ENCODE results near the gene FLNB. TPM values are rescaled to one million over a fixed set of nuclear protein-coding genes. Genes with fewer than 3 reads are reported as not detected.

Gene FLNB
- total and polyA plus RNA-seq, 2 of the 8 experiments (the other 6 are each of a cell fraction or from before 2014, with no cell fraction given): 72.3 to 118 TPM

DNA sequence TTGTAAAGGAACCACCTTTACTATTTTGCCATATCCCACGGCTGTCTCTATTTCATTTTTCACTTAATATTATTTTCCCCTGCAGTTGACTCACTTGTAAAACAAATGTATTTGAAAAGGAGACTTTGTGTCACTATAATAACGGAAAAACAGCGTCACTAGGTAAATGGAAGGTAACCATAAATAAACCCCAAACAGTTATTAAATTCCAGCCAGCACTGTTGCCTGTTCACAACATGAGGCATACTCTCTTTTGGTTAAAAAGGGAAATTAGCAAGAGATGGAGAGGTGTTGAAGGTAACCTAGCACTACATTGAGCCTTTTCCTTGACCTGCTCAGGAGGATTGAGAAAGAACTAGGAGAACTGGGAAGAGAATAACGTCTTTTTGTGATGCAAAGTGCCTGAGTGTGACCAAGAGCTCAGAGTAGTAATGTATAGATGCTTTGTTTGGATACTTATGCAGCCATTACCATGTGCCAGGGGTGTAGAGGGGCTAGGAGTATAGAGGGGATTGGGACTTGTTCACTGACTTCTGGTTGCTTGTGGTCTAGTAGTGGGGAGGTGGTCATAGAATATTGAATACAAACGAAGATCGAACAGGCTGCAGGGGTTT is 19.6 kb downstream of the FLNB start:
- TF ChIP-seq, protein P1, sequence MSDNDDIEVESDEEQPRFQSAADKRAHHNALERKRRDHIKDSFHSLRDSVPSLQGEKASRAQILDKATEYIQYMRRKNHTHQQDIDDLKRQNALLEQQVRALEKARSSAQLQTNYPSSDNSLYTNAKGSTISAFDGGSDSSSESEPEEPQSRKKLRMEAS (IDR thresholded peaks at IDR 0.05): peak; percentile 27; the same call in 1 of the 2 replicates
- peak; percentile 27 for TF ChIP-seq ASH2L (IDR thresholded peaks at IDR 0.05; ENCODE audit: low read length)
- no peak for TF ChIP-seq JUND (IDR thresholded peaks at IDR 0.05; ENCODE audit: low read length)
- Histone ChIP-seq H3K14ac (ENCODE audit: insufficient read length) (no peak overlapping the region), H3K4me1 (replicated peaks in 1 of 4; ENCODE audit: control insufficient read depth in 3 of 4, insufficient read depth in 4 of 4, low read length in 3 of 4) (peaks cover 11 to 33% (median 21%) of the 10 kb centered on the region in 4 experiments), H2BK120ac (replicated peaks; ENCODE audit: low read depth, low read length) (no peak overlapping the region), H3K4me3 (ENCODE audit: extremely low read depth in 1 of 4, insufficient read depth in 2 of 4, low read depth in 3 of 4, low read length in 4 of 4) (peak overlapping the region in 1 of 4 experiments; percentile 9; a peak in 1 of 8 replicates), H3K9ac (replicated peaks in 1 of 4; ENCODE audit: extremely low read depth in 1 of 4, low read depth in 3 of 4, low read length in 3 of 4) (no peak overlapping the region), H3K79me1 (ENCODE audit: low read depth, low read length) (peaks cover 20% of the 10 kb centered on the region), H3K36me3 (ENCODE audit: control insufficient read depth in 2 of 4, insufficient read depth in 4 of 4, low read length in 3 of 4) (no peaks in the 10 kb centered on the region), H3K27me3 (replicated peaks in 1 of 4; ENCODE audit: control insufficient read depth in 3 of 4, extremely low read depth in 1 of 4, insufficient read depth in 3 of 4, low read length in 3 of 4) (no peaks in the 10 kb centered on the region), H3K23ac (ENCODE audit: insufficient read length) (no peak overlapping the region), H3K4ac (replicated peaks; ENCODE audit: insufficient read length, low read depth, low read length) (no peak overlapping the region), H3K56ac (replicated peaks; ENCODE audit: insufficient read length, low read depth, low read length) (no peak overlapping the region), H4K91ac (replicated peaks; ENCODE audit: insufficient read length, low read length) (no peak overlapping the region), H2BK15ac (ENCODE audit: low read length) (0 out of 2 replicates have a peak overlapping the region, but pooled peaks have one; percentile 46), H4K8ac (ENCODE audit: extremely low read depth, insufficient read depth, low read length) (no peak overlapping the region), H3K18ac (ENCODE audit: extremely low read depth, low read length) (0 out of 2 replicates have a peak overlapping the region, but pooled peaks have one; percentile 16), H2AFZ (ENCODE audit: low read length) (no peak overlapping the region), H2BK20ac (ENCODE audit: low read length) (0 out of 2 replicates have a peak overlapping the region, but pooled peaks have one; percentile 18), H3K9me3 (ENCODE audit: insufficient read depth in 2 of 2, low read depth in 1 of 2, low read length in 1 of 2) (no peaks in the 10 kb centered on the region), H3K27ac (ENCODE audit: low read depth, low read length) (peak overlapping the region; percentile 50; the same call in 1 of the 2 replicates), H3K79me2 (ENCODE audit: control insufficient read depth in 1 of 2, insufficient read depth in 2 of 2, low read length in 2 of 2) (peaks cover 3 to 89% of the 10 kb centered on the region in 2 experiments), H4K5ac (ENCODE audit: insufficient read length, low read depth, low read length) (no peak overlapping the region), H4K20me1 (replicated peaks in 1 of 2; ENCODE audit: control insufficient read depth in 1 of 2, insufficient read depth in 2 of 2, low read length in 2 of 2) (peaks cover 0 to 2% of the 10 kb centered on the region in 2 experiments), H3K23me2 (ENCODE audit: low read depth, low read length) (no peaks in the 10 kb centered on the region), H3K4me2 (ENCODE audit: insufficient read depth in 1 of 2, low read depth in 2 of 2, low read length in 2 of 2) (peak overlapping the region; percentile 30 to 38; a peak in 3 of 4 replicates), H2BK5ac (ENCODE audit: low read depth, low read length) (no peak overlapping the region), H2BK12ac (ENCODE audit: low read depth, low read length) (0 out of 2 replicates have a peak overlapping the region, but pooled peaks have one; percentile 50), H2AK5ac (ENCODE audit: low read depth, low read length) (peak overlapping the region; percentile 46; the same call in 1 of the 2 replicates)
- ChIA-PET CTCF (ENCODE audit: partially characterized antibody) (interaction anchor here (1.0 to 1.6 kb wide), 3 partner anchors 9 to 22 kb away, joined by 3 to 4 read pairs (median 3); partner anchors contain the start of gene FLNB), POLR2A (ENCODE audit: partially characterized antibody) (interaction anchor here (1.3 to 2.7 kb wide), 2 partner anchors 8 to 14 kb away, joined by 4 to 12 read pairs; no protein-coding TSS in a partner anchor)
- FAIRE-seq (no peak), DNase-seq (ENCODE audit: low read depth in 1 of 2, low spot score in 2 of 2) (no peak)
- WGBS, 2 experiments (ENCODE audit: extremely low coverage in 1 of 2, insufficient coverage in 1 of 2, insufficient read length in 1 of 2, insufficient replicate concordance in 2 of 2, low coverage in 1 of 2, low lambda C conversion rate in 2 of 2, missing lambda C conversion rate in 1 of 2): 63% methylated on average over 6 of the region's 6 CpGs; no CpG with 5 or more reads in 1 of the 2 experiments
